GM19043 (cell line): ENCODE measurements around the gene PIK3R5.
"Not testable (repeated sequence)": the region's sequence is repeated elsewhere in the genome, so short reads cannot be mapped to it uniquely, and the experiment has no call there.

ENCODE experiments used
- ATAC-seq: cut with Tn5 transposase; IDR thresholded peaks from one replicate; pipeline ENCODE4 v1.9.1; 2021; ENCODE audit warnings: low read depth; ENCODE audit not compliant: unreplicated experiment

The PIK3R5 gene

DNA sequence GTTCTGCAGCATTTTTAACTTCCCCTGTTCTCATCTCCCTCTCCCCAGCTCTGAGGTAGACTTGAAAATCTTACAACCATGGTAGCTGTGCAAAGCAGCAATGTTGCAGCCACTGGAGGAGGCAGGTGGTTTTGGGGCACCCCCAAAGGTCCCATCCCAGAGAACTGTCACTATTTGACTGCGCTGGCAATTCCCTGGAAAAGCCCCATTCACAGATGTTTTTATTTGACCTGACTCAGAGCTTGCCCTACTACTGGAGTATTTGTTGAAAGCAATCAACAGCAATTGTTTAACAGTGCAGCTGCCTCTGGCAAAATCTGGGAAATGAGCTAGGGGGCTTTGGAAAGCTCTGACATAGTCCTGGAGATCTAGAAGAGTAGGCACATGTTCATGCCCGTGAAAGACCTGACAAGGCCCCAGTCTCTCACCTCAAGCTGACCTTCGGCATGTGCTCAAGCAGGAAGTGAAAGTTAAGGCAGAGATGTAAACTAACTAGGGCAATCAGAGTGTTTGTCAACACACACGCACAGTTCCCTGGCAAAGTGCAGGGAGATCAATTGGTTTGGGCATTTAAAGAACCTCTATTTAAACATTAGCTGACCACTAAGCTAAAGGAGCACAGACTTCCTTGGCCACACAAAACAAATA is 19.7 kb upstream of the PIK3R5 start:
- ATAC-seq = no peak

GRCh38 chr17:8984225-8984624 is 18.7 kb upstream of the PIK3R5 start:
- ATAC-seq = not testable (repeated sequence)

DNA sequence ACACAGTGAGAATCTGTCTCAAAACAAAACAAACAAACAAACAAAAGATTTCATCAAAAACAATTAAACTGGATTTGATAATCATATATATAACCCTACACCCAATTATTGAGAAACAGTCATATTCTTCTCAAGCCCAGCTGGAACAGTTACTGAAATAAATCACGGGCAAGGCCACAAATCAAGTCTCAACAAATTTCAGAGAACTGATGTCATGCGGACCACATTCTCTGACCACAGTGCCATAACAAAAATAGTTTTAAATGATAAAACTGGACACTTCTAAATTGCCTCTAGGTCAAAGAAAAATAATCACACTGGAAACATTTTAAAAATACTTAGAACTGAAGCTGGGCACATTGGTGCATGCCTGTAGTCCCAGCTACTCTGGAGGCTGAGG is 15.9 kb upstream of the PIK3R5 start:
- no peak for ATAC-seq

- no peak for ATAC-seq
Measured at GRCh38 chr17:8979715-8980114, 14.2 kb upstream of the PIK3R5 start.

- no peak for ATAC-seq
Measured at GRCh38 chr17:8976638-8977037, 11.1 kb upstream of the PIK3R5 start.

- ATAC-seq = no peak
Measured at GRCh38 chr17:8975091-8975725, 9.7 kb upstream of the PIK3R5 start.

DNA sequence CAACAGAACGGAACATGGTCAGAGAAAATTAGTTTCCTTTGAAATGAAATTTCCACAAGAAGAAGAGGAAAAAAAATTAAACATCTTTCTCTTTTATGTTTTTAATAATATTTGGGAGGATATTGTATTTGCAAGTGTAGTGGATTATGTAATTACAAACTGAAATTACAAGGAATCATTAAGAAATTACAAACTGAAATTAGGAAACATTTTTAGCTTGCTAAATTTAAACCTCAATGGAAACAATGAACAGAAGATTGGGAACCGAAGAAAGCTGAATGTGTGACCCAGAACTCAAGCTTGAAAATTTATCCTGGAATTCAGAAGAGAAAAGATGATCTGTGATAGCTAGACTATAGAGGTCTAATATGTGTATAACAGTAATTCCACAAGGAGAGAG is 4.4 kb upstream of the PIK3R5 start:
- no peak for ATAC-seq

DNA sequence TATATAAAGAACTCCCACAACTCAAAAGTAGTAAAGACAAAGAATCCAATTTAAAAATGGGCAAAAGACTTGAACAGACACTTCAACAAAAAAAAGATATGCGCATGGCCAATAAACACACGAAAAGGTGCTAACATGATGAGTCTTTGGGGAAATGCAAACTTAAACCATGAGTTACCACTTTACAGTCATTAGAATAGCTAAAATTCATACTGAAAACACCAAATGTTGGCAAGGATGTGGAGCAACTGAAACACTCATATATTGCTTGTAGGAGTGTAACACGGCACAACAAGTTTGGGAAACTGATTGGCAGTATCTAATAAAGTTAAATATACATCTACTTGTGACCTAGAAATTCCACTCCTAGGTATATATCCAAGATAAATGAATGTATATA is 3.0 kb upstream of the PIK3R5 start:
- no peak for ATAC-seq

DNA sequence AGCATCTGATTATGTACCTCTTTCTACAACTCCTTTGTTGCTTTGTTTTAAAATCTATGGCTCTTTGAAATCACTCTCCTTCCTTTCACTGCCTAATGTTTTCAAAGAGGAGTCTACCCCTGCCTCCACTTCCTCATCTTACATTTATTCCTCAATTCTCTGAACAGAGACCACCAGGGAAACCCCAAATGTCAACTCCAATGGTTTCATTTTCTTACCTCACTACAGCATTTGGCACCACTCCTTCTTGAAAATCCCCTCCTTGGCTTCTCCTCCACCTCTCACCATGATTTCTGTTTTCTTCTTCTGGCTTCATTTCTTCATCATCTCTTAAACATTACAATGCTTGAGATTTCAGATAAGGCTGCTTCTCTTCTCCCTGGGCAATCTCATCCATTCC is 2.4 kb upstream of the PIK3R5 start:
- ATAC-seq = no peak

- ATAC-seq = no peak
Measured at GRCh38 chr17:8966926-8967325, 1.4 kb upstream of the PIK3R5 start.

GRCh38 chr17:8964801-8965393 is 610 bp downstream of the PIK3R5 start:
- ATAC-seq = no peak

DNA sequence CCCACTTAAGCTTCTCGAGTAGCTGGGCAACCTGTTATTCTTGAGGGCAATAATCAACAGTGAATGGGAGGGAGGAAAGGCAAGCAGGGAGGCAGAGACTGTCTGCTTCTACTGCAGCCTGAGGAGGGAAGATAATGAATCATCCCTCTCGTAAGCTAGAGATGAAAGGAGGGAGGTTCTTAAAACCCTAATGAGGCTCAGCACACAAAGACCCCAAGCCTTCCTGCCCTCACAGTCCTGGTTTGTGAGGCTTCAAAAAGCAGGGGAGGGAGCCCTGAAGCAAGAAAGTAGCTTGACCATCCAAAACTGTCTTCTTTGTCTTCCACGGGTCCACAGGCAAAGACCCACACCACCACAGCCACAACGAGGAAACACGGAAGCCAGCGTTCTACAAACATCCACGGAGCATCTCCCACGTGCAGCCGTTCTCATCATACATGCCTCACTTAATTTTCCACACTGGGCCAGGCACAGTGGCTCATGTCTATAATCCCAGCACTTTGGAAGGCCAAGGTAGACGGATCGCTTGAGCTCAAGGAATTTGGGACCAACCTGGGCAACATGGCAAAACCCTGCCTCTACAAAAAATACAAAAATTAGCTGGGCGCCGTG is 1.8 kb downstream of the PIK3R5 start:
- no peak for ATAC-seq

GRCh38 chr17:8963014-8963413 is 2.5 kb downstream of the PIK3R5 start:
- no peak for ATAC-seq

DNA sequence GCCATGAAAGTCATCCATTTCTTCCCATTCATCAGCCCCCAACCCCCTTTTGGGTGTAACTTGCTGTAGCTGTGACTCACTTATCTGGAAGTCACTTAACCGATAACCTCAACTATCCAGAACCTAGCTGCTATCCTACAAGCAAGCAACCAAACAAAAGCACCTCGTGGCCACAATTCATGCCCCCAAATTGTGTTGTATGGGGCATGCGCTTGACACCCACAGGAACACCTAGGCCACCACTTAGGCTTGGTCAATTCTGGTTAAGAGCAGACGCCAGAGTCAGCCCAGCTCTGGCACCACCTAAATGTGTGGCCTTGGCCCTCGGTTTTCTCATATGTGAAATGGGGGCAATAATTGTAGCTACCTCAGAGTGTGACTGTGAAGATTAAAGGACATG is 3.7 kb downstream of the PIK3R5 start:
- no peak for ATAC-seq

GRCh38 chr17:8960325-8961140 is 5.0 kb downstream of the PIK3R5 start:
- ATAC-seq = no peak

- no peak for ATAC-seq
Measured at GRCh38 chr17:8959312-8959918, 6.1 kb downstream of the PIK3R5 start.

- no peak for ATAC-seq
Measured at GRCh38 chr17:8957721-8958120, 7.8 kb downstream of the PIK3R5 start.

GRCh38 chr17:8956465-8956902 is 9.0 kb downstream of the PIK3R5 start:
- ATAC-seq = no peak

- no peak for ATAC-seq
Measured at GRCh38 chr17:8955021-8955959, 10.2 kb downstream of the PIK3R5 start.
